K562 (cell line): ENCODE data around the gene STX11. TPM values are rescaled to one million over a fixed set of nuclear protein-coding genes. Genes with fewer than 3 reads are reported as not detected.

Experiments used
- ATAC-seq: fragments of 200-7000 bp; cut with Tn5 transposase; 3 replicates; pipeline ENCODE4 v1.9.1; 2020; ENCODE audit warnings: moderate library complexity
- BruUV-seq: library from RNA; stranded (reverse); fragments of 400-500 nt; replicated peaks from 2 replicates; lab custom pipeline; 2021; lab: Mats Ljungman, UMichigan
- CTCF ChIA-PET: fragments of 300-600 bp; formaldehyde crosslinking; extraction: SDS; loops from one replicate; lab custom pipeline; 2021; ENCODE audit warnings: low intra/inter-chr PET ratio; lab: Yijun Ruan, JAX
- POLR2A ChIA-PET: fragments of 300-600, 350-650 bp; sonication (Branson Sonifier 250); formaldehyde crosslinking; extraction: SDS; loops from one replicate; lab custom pipeline; 2021; ENCODE audit warnings: antibody characterized with exemption, inconsistent platforms; lab: Yijun Ruan, JAX
- DNase-seq, 4 experiments: peaks; one replicate each; pipeline versions ENCODE4 v3.0.0 to v3.0.0-alpha.2; 2011 to 2018; ENCODE audit warnings: low spot score in 3 of 4, mixed read lengths in 3 of 4; ENCODE audit errors: extremely low read depth in 1 of 4
- FAIRE-seq: peaks from 2 replicates; lab custom pipeline; 2011; peaks lifted over from hg19 to GRCh38; lab: Jason Lieb, UNC
- H2AFZ ChIP-seq: 2 replicates; pipeline ENCODE4 v1.6.0; 2011; ENCODE audit warnings: low read depth, low read length, control low read depth, inconsistent platforms
- H3K27ac ChIP-seq: fragments of 200-600 bp; 3 replicates; pipeline ENCODE4 v1.8.0; 2011; ENCODE audit warnings: low read depth, mild to moderate bottlenecking, control low read depth, inconsistent platforms, low read length, moderate library complexity, mixed read lengths; ENCODE audit errors: extremely low read depth
- H3K27me3 ChIP-seq, 2 experiments: fragments of 300-600 bp in 1 of 2; 2 replicates in 1 of 2; 3 replicates in 1 of 2; pipeline versions ENCODE4 v1.6.0 to v1.8.0; 2011; ENCODE audit warnings: inconsistent platforms in 2 of 2, low read length in 2 of 2, mild to moderate bottlenecking in 1 of 2, mixed read lengths in 1 of 2, moderate library complexity in 1 of 2; ENCODE audit not compliant: control insufficient read depth in 2 of 2, insufficient read depth in 2 of 2
- H3K36me3 ChIP-seq: fragments of 300-600 bp; 3 replicates; pipeline ENCODE4 v1.8.0; 2011; ENCODE audit warnings: mild to moderate bottlenecking, low read length, inconsistent platforms; ENCODE audit not compliant: control insufficient read depth, insufficient read depth
- H3K4me1 ChIP-seq, 2 experiments: fragments of 200-600 bp in 1 of 2; replicated peaks in 1 of 2; 2 replicates in 1 of 2; 3 replicates in 1 of 2; pipeline versions ENCODE4 v1.5.1 to v1.8.0; 2011; ENCODE audit warnings: inconsistent platforms in 2 of 2, low read length in 2 of 2, mild to moderate bottlenecking in 1 of 2, mixed read lengths in 1 of 2, moderate library complexity in 1 of 2; ENCODE audit not compliant: control insufficient read depth in 2 of 2, insufficient read depth in 2 of 2
- H3K4me2 ChIP-seq: 2 replicates; pipeline ENCODE4 v1.6.1; 2011; ENCODE audit warnings: low read length, control low read depth, inconsistent platforms, mixed read lengths; ENCODE audit not compliant: insufficient read depth
- H3K4me3 ChIP-seq: fragments of 200-600 bp; sonication (generic), shearing (Covaris generic); 2 replicates; pipeline ENCODE4 v1.5.1; 2016; ENCODE audit warnings: control low read depth, inconsistent platforms
- H3K79me2 ChIP-seq: fragments of 200-600 bp; 3 replicates; pipeline ENCODE4 v1.8.0; 2011; ENCODE audit warnings: low read length, inconsistent platforms; ENCODE audit not compliant: control insufficient read depth, insufficient read depth
- H3K9ac ChIP-seq, 2 experiments: 2 replicates each; pipeline versions ENCODE4 v1.6.0 to v1.6.1; 2011; ENCODE audit warnings: low read depth in 2 of 2, low read length in 2 of 2, control low read depth in 1 of 2, inconsistent platforms in 1 of 2, mild to moderate bottlenecking in 1 of 2, mixed read lengths in 1 of 2; ENCODE audit not compliant: insufficient read depth in 1 of 2
- H3K9me1 ChIP-seq: one replicate; pipeline ENCODE4 v1.6.0; 2011; ENCODE audit warnings: inconsistent platforms, mild to moderate bottlenecking, low read length, moderate library complexity; ENCODE audit not compliant: control insufficient read depth, insufficient read depth
- H3K9me3 ChIP-seq: replicated peaks from 2 replicates; pipeline ENCODE4 v1.5.1; 2011; ENCODE audit warnings: low read depth, low read length, inconsistent platforms; ENCODE audit not compliant: control insufficient read depth, insufficient read depth
- H4K20me1 ChIP-seq: replicated peaks from 2 replicates; pipeline ENCODE4 v1.6.1; 2011; ENCODE audit warnings: low read length, inconsistent platforms, mixed read lengths; ENCODE audit not compliant: control insufficient read depth, insufficient read depth
- ELF2 ChIP-seq: fragments of 250-450 bp; sonication (Bioruptor Pico); IDR thresholded peaks from 2 replicates; pipeline ENCODE4 v1.5.0; 2021; ENCODE audit warnings: mild to moderate bottlenecking
- KHSRP ChIP-seq: fragments of 450-650 bp; IDR thresholded peaks from 2 replicates; pipeline ENCODE4 v1.6.1; 2017
- RBM34 ChIP-seq: fragments of 200-400 bp; formaldehyde crosslinking; IDR thresholded peaks from 2 replicates; pipeline ENCODE4 v1.6.1; 2018; ENCODE audit warnings: low read length, borderline replicate concordance; ENCODE audit not compliant: insufficient read depth
- XRCC3 ChIP-seq: fragments of 450-650 bp; IDR thresholded peaks from 2 replicates; pipeline ENCODE4 v1.6.1; 2017; ENCODE audit warnings: mild to moderate bottlenecking, moderate library complexity
- in situ Hi-C: fragments of 300-500 bp; cut with MboI; formaldehyde crosslinking; loops from 4 replicates; pipeline ENCODE4 v1.15.0; 2018; ENCODE audit warnings: inconsistent platforms, mixed read lengths
- intact Hi-C: fragments of 100-400 bp; cut with micrococcal nuclease; formaldehyde crosslinking; loops from 2 replicates; pipeline ENCODE4 v1.14.2; 2022
- polyA plus RNA-seq, 8 experiments: library from polyadenylated mRNA; depleted of rRNA in 4 of 8; stranded (reverse) in 5 of 8; unstranded in 3 of 8; fragments of >200 nt; fragmentation: Nextera tagmentation in 2 of 8; fragmentation: Illumina TruSeq in 1 of 8; extraction: Ambion mirVana in 2 of 8; extraction: Trizol in 1 of 8; gene quantifications; 2 replicates each; pipeline versions ENCODE4 v1.2.1 to v1.2.3, GENCODE V29; 2011 to 2014; ENCODE audit warnings: inconsistent platforms in 1 of 8, missing spikeins in 1 of 8
- total RNA-seq, 7 experiments: library from RNA; depleted of rRNA in 6 of 7; stranded (reverse); fragments of >200 nt in 6 of 7; fragmentation: Illumina TruSeq in 2 of 7; extraction: Trizol in 2 of 7; gene quantifications; 2 replicates each; pipeline versions ENCODE4 v1.2.1 to v1.2.3, GENCODE V29; 2011 to 2021; ENCODE audit warnings: low replicate concordance in 1 of 7
- TF ChIP-seq, protein P1 (sequence below): fragments of 450-650 bp; IDR thresholded peaks from one replicate; pipeline ENCODE4 v1.6.1; 2018; ENCODE audit warnings: mild to moderate bottlenecking, moderate library complexity; ENCODE audit not compliant: partially characterized antibody
- TF ChIP-seq, protein P2 (sequence below): fragments of 250-450 bp; sonication (Bioruptor Pico); IDR thresholded peaks from 2 replicates; pipeline ENCODE4 v1.8.0; 2021; ENCODE audit warnings: moderate library complexity, mild to moderate bottlenecking, inconsistent platforms
- TF ChIP-seq, protein P3 (sequence below): fragments of 450-650 bp; IDR thresholded peaks from 2 replicates; pipeline ENCODE4 v1.6.1; 2016; ENCODE audit warnings: mild to moderate bottlenecking, moderate library complexity

The STX11 gene
- total and polyA plus RNA-seq, 9 of the 15 experiments (the other 6 are each of a cell fraction or from before 2014, with no cell fraction given), result 0.06 to 0.73 (median 0.40) TPM

DNA sequence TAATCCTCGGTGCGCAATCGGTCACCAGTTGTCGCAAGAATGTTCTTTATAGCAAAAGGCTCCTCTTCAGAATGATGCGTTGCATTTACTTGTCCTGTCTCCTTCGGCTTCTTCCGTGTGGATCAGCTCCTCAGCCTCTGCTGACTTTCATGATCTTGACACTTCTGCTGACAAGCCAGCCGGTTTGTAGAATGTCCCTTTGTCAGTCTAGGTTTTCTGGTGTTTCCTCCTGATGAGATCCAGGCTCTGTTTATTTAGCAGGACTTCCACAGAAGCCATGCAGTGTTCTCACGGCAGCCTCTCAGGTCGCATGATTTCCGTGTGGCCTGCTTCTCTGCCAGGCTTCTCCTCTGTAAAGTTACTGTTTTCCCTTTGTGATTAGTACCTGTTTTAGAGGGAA lies 66.9 kb downstream of the STX11 start (continued):
- TF ChIP-seq, protein P1, sequence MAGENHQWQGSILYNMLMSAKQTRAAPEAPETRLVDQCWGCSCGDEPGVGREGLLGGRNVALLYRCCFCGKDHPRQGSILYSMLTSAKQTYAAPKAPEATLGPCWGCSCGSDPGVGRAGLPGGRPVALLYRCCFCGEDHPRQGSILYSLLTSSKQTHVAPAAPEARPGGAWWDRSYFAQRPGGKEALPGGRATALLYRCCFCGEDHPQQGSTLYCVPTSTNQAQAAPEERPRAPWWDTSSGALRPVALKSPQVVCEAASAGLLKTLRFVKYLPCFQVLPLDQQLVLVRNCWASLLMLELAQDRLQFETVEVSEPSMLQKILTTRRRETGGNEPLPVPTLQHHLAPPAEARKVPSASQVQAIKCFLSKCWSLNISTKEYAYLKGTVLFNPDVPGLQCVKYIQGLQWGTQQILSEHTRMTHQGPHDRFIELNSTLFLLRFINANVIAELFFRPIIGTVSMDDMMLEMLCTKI, result no peak
- TF ChIP-seq XRCC3 (no peak), RBM34 (no peak), KHSRP (no peak)
- TF ChIP-seq, protein P2, sequence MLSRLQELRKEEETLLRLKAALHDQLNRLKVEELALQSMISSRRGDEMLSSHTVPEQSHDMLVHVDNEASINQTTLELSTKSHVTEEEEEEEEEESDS, result no peak

DNA sequence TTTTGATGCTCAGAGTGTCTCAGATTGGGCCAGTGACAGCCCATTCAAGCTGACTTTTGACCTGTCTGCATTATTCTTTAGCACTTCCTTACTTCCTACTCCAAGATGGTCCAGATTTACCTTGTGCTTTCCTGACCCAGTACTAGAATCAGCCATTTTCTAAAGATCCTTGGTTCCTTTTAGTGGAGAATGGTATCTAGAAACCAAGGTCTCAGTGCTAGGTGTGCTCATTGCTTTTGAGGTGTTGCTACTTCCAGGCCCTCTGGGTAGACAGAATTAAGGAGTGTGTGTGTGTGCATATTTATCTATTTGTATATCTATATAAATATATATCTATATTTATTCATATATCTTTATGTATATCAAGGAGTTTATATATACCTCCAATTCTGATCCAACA lies 67.5 kb downstream of the STX11 start:
- Histone ChIP-seq H3K36me3 (no peaks in the 10 kb centered on the region), H3K9me3 (no peaks in the 10 kb centered on the region; the same call in 1 of the 2 replicates), H3K9me1 (no peaks in the 10 kb centered on the region), H4K20me1 (no peaks in the 10 kb centered on the region), H2AFZ (peak overlapping the region; percentile 97), H3K27me3 (no peaks in the 10 kb centered on the region), H3K27ac (no peak overlapping the region), H3K9ac (no peak overlapping the region), H3K4me1 (peaks cover 14% of the 10 kb centered on the region in 2 experiments), H3K79me2 (no peaks in the 10 kb centered on the region), H3K4me3 (no peak overlapping the region), H3K4me2 (no peak overlapping the region; the same call in 1 of the 2 replicates)
- intact Hi-C loops, result loop anchor here (2.0 to 5.0 kb wide), 4 partner anchors 65 to 640 kb away; partner anchors contain the start of gene STX11
- ChIA-PET POLR2A (interaction anchor here (1.4 to 1.7 kb wide), 2 partner anchors 122 to 154 kb away, joined by 5 read pairs; partner anchors contain the start of gene SF3B5), CTCF (interaction anchor here (0.6 kb wide), 1 partner anchor 615 kb away, joined by 4 read pairs; no protein-coding TSS in a partner anchor)
- no peak for DNase-seq
- in situ Hi-C loops, result loop anchor here (5.0 kb wide), 2 partner anchors 120 to 205 kb away; partner anchors contain the start of gene SF3B5
- no TSS peak for BruUV-seq
- ATAC-seq, result no peak
- FAIRE-seq, result no peak
- no peak for TF ChIP-seq ELF2 (CRISPR knock-in tag)
- TF ChIP-seq, protein P3, sequence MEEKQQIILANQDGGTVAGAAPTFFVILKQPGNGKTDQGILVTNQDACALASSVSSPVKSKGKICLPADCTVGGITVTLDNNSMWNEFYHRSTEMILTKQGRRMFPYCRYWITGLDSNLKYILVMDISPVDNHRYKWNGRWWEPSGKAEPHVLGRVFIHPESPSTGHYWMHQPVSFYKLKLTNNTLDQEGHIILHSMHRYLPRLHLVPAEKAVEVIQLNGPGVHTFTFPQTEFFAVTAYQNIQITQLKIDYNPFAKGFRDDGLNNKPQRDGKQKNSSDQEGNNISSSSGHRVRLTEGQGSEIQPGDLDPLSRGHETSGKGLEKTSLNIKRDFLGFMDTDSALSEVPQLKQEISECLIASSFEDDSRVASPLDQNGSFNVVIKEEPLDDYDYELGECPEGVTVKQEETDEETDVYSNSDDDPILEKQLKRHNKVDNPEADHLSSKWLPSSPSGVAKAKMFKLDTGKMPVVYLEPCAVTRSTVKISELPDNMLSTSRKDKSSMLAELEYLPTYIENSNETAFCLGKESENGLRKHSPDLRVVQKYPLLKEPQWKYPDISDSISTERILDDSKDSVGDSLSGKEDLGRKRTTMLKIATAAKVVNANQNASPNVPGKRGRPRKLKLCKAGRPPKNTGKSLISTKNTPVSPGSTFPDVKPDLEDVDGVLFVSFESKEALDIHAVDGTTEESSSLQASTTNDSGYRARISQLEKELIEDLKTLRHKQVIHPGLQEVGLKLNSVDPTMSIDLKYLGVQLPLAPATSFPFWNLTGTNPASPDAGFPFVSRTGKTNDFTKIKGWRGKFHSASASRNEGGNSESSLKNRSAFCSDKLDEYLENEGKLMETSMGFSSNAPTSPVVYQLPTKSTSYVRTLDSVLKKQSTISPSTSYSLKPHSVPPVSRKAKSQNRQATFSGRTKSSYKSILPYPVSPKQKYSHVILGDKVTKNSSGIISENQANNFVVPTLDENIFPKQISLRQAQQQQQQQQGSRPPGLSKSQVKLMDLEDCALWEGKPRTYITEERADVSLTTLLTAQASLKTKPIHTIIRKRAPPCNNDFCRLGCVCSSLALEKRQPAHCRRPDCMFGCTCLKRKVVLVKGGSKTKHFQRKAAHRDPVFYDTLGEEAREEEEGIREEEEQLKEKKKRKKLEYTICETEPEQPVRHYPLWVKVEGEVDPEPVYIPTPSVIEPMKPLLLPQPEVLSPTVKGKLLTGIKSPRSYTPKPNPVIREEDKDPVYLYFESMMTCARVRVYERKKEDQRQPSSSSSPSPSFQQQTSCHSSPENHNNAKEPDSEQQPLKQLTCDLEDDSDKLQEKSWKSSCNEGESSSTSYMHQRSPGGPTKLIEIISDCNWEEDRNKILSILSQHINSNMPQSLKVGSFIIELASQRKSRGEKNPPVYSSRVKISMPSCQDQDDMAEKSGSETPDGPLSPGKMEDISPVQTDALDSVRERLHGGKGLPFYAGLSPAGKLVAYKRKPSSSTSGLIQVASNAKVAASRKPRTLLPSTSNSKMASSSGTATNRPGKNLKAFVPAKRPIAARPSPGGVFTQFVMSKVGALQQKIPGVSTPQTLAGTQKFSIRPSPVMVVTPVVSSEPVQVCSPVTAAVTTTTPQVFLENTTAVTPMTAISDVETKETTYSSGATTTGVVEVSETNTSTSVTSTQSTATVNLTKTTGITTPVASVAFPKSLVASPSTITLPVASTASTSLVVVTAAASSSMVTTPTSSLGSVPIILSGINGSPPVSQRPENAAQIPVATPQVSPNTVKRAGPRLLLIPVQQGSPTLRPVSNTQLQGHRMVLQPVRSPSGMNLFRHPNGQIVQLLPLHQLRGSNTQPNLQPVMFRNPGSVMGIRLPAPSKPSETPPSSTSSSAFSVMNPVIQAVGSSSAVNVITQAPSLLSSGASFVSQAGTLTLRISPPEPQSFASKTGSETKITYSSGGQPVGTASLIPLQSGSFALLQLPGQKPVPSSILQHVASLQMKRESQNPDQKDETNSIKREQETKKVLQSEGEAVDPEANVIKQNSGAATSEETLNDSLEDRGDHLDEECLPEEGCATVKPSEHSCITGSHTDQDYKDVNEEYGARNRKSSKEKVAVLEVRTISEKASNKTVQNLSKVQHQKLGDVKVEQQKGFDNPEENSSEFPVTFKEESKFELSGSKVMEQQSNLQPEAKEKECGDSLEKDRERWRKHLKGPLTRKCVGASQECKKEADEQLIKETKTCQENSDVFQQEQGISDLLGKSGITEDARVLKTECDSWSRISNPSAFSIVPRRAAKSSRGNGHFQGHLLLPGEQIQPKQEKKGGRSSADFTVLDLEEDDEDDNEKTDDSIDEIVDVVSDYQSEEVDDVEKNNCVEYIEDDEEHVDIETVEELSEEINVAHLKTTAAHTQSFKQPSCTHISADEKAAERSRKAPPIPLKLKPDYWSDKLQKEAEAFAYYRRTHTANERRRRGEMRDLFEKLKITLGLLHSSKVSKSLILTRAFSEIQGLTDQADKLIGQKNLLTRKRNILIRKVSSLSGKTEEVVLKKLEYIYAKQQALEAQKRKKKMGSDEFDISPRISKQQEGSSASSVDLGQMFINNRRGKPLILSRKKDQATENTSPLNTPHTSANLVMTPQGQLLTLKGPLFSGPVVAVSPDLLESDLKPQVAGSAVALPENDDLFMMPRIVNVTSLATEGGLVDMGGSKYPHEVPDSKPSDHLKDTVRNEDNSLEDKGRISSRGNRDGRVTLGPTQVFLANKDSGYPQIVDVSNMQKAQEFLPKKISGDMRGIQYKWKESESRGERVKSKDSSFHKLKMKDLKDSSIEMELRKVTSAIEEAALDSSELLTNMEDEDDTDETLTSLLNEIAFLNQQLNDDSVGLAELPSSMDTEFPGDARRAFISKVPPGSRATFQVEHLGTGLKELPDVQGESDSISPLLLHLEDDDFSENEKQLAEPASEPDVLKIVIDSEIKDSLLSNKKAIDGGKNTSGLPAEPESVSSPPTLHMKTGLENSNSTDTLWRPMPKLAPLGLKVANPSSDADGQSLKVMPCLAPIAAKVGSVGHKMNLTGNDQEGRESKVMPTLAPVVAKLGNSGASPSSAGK, result no peak
